ELR (cell line): ENCODE results near the gene UCMA.

Experiments
- DNase-seq: peaks from one replicate; pipeline ENCODE4 v3.0.0-alpha.2; 2015; ENCODE audit warnings: low read depth

The UCMA gene

GRCh38 chr10:13187135-13187534, 47.0 kb downstream of the UCMA start:
- DNase-seq = no peak

GRCh38 chr10:13184730-13185514, 49.3 kb downstream of the UCMA start:
- DNase-seq = no peak

- DNase-seq = no peak
These were observed 49.9 kb downstream of the UCMA start for GRCh38 chr10:13184276-13184675.

GRCh38 chr10:13183625-13184024, 50.5 kb downstream of the UCMA start:
- DNase-seq = no peak

- no peak for DNase-seq
These were observed 51.8 kb downstream of the UCMA start for GRCh38 chr10:13182424-13182823.

- no peak for DNase-seq
These were observed 53.4 kb downstream of the UCMA start for GRCh38 chr10:13180788-13181187.

- DNase-seq = no peak
These were observed 60.6 kb downstream of the UCMA start for GRCh38 chr10:13173616-13174015.
